ENCODE results near the gene CCDC33.

The CCDC33 gene

DNA sequence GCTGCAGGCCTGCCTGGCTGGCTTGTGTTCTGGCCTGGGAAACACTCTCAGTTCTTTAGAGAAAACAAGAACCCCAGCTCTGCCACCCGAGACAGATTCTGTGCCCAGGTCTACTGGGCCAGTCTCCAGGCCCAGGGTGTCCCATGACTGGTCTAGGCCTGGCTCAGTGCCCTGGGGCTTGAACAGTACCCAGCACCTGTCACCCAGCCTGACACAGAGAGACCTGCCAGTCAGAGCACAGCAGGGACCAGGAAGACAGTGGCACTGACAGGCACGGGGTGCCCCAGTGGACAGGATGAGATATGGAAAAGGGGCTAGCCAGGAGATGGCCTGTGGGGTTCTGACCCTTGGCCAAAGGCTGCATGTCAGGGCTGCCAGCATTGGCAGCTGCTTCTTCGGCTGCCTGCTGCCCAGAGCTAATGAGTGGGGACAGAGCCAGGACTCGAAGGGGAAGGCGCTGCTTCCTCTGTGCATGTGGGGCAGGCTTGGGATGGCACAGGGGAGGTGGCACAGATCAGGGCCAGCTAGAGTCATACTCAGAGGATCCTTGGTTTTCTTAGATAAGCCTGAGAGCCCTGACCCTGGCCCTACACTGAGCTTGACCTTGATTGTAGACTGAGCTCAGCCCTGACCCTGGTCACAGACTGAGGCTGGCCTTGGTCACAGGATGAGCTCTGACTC lies 15.1 kb downstream of the CCDC33 start:
- no peak overlapping the region for H3K4me3 ChIP-seq (ENCODE audit: low read depth, low read length)

DNA sequence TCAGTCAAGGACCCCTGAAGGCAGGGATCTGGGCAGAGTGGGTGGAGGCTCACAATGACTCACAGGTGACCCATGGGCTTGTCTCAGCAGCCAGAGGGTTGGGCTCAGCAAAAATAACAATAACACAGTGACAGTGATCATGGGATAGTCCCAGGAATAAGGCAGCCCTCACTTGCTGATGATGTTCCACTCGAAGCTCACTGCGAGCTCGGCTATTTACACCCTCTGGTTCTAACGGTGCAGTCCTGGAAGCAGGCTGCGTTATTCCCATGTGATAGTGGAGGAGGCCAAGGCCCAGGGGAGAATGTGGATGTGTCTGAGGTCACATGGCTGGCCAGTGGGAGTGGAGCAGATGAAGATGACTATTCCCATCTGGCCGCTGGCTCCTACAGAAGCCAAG lies 16.2 kb downstream of the CCDC33 start:
- ChIA-PET CTCF (interaction anchor here (0.6 to 0.7 kb wide), 2 partner anchors 9 to 51 kb away, joined by 3 to 4 read pairs; no protein-coding TSS in a partner anchor), POLR2A (interaction anchor here (1.6 kb wide), 1 partner anchor 56 kb away, joined by 3 read pairs; no protein-coding TSS in a partner anchor)
- TF ChIP-seq ZEB2 (tag by site-specific recombination; IDR thresholded peaks at IDR 0.05) (no peak), ZNF112 (tag by site-specific recombination; IDR thresholded peaks at IDR 0.05) (no peak), RBAK (tag by site-specific recombination; IDR thresholded peaks at IDR 0.05) (no peak), ZNF16 (tag by site-specific recombination; IDR thresholded peaks at IDR 0.05; ENCODE audit: low read depth) (no peak), PRDM1 (tag by site-specific recombination; IDR thresholded peaks at IDR 0.05) (no peak), GLI2 (tag by site-specific recombination; IDR thresholded peaks at IDR 0.05; ENCODE audit: borderline replicate concordance, low read depth) (no peak), ZNF707 (tag by site-specific recombination; IDR thresholded peaks at IDR 0.05) (no peak), ZNF433 (tag by site-specific recombination; IDR thresholded peaks at IDR 0.05; ENCODE audit: low read depth) (no peak), EGR2 (tag by site-specific recombination; IDR thresholded peaks at IDR 0.05; ENCODE audit: low read depth) (peak; percentile 26; the same call in 1 of the 2 replicates), ZNF664 (tag by site-specific recombination; IDR thresholded peaks at IDR 0.05) (no peak), KLF7 (tag by site-specific recombination; IDR thresholded peaks at IDR 0.05; ENCODE audit: borderline replicate concordance) (no peak), KLF1 (tag by site-specific recombination; IDR thresholded peaks at IDR 0.05) (peak; percentile 27; the same call in 1 of the 2 replicates), ZFHX2 (tag by site-specific recombination; conservative IDR thresholded peaks at IDR 0.05) (peak; percentile 32; the same call in 1 of the 2 replicates), ZNF510 (tag by site-specific recombination; IDR thresholded peaks at IDR 0.05; ENCODE audit: insufficient replicate concordance) (no peak), ZNF221 (tag by site-specific recombination; IDR thresholded peaks at IDR 0.05; ENCODE audit: borderline replicate concordance) (no peak), ZNF521 (tag by site-specific recombination; IDR thresholded peaks at IDR 0.05) (no peak), MZF1 (tag by site-specific recombination; IDR thresholded peaks at IDR 0.05; ENCODE audit: borderline replicate concordance) (no peak), ZNF747 (tag by site-specific recombination; IDR thresholded peaks at IDR 0.05) (no peak), ZNF24 (tag by site-specific recombination; IDR thresholded peaks at IDR 0.05) (no peak), ZNF335 (tag by site-specific recombination; conservative IDR thresholded peaks at IDR 0.05) (peak; percentile 42)
- TF ChIP-seq, protein P1, sequence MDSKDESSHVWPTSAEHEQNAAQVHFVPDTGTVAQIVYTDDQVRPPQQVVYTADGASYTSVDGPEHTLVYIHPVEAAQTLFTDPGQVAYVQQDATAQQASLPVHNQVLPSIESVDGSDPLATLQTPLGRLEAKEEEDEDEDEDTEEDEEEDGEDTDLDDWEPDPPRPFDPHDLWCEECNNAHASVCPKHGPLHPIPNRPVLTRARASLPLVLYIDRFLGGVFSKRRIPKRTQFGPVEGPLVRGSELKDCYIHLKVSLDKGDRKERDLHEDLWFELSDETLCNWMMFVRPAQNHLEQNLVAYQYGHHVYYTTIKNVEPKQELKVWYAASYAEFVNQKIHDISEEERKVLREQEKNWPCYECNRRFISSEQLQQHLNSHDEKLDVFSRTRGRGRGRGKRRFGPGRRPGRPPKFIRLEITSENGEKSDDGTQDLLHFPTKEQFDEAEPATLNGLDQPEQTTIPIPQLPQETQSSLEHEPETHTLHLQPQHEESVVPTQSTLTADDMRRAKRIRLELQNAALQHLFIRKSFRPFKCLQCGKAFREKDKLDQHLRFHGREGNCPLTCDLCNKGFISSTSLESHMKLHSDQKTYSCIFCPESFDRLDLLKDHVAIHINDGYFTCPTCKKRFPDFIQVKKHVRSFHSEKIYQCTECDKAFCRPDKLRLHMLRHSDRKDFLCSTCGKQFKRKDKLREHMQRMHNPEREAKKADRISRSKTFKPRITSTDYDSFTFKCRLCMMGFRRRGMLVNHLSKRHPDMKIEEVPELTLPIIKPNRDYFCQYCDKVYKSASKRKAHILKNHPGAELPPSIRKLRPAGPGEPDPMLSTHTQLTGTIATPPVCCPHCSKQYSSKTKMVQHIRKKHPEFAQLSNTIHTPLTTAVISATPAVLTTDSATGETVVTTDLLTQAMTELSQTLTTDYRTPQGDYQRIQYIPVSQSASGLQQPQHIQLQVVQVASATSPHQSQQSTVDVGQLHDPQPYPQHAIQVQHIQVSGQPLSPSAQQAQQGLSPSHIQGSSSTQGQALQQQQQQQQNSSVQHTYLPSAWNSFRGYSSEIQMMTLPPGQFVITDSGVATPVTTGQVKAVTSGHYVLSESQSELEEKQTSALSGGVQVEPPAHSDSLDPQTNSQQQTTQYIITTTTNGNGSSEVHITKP (tag by site-specific recombination; IDR thresholded peaks at IDR 0.05): no peak
- TF ChIP-seq, protein P2, sequence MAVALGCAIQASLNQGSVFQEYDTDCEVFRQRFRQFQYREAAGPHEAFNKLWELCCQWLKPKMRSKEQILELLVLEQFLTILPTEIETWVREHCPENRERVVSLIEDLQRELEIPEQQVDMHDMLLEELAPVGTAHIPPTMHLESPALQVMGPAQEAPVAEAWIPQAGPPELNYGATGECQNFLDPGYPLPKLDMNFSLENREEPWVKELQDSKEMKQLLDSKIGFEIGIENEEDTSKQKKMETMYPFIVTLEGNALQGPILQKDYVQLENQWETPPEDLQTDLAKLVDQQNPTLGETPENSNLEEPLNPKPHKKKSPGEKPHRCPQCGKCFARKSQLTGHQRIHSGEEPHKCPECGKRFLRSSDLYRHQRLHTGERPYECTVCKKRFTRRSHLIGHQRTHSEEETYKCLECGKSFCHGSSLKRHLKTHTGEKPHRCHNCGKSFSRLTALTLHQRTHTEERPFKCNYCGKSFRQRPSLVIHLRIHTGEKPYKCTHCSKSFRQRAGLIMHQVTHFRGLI (tag by site-specific recombination; IDR thresholded peaks at IDR 0.05): peak; percentile 96
- no peak overlapping the region for H3K27ac ChIP-seq (ENCODE audit: extremely low read depth, low read depth, low read length)
- no peaks in the 10 kb centered on the region for H3K36me3 ChIP-seq (ENCODE audit: control insufficient read depth in 2 of 2, insufficient read depth in 1 of 2, low read length in 2 of 2)
- H3K4me1 ChIP-seq (ENCODE audit: control insufficient read depth, insufficient read depth, low read length): no peaks in the 10 kb centered on the region
- no peaks in the 10 kb centered on the region for H3K9me3 ChIP-seq (ENCODE audit: control insufficient read depth, insufficient read depth, low read depth, low read length)
- H3K4me3 ChIP-seq (ENCODE audit: low read depth, low read length): no peak overlapping the region

More for the DNA sequence above, 15.1 kb downstream of the CCDC33 start:
- Histone ChIP-seq H3K4me1 (ENCODE audit: control insufficient read depth, insufficient read depth, low read length) (no peaks in the 10 kb centered on the region), H3K9me3 (ENCODE audit: control insufficient read depth, insufficient read depth, low read depth, low read length) (no peaks in the 10 kb centered on the region), H3K36me3 (ENCODE audit: control insufficient read depth in 2 of 2, insufficient read depth in 1 of 2, low read length in 2 of 2) (no peaks in the 10 kb centered on the region), H3K27ac (ENCODE audit: extremely low read depth, low read depth, low read length) (no peak overlapping the region)
- no peak for TF ChIP-seq ZNF768 (tag by site-specific recombination; IDR thresholded peaks at IDR 0.05)
- no peak for TF ChIP-seq ZNF830 (tag by site-specific recombination; IDR thresholded peaks at IDR 0.05; ENCODE audit: low read depth)
- CTCF ChIA-PET: interaction anchor here (0.6 to 2.6 kb wide), 3 partner anchors 26 to 70 kb away, joined by 3 to 14 read pairs (median 7); no protein-coding TSS in a partner anchor
- POLR2A ChIA-PET: interaction anchor here (1.6 kb wide), 1 partner anchor 55 kb away, joined by 3 read pairs; no protein-coding TSS in a partner anchor
